IMR-90 (cell line): ENCODE measurements around the gene GRM4. TPM values are rescaled to one million over a fixed set of nuclear protein-coding genes. Genes with fewer than 3 reads are reported as not detected.

Experiments
- ATAC-seq: fragments of 200-7000 bp; cut with Tn5 transposase; 2 replicates; pipeline ENCODE4 v1.9.1; 2020; ENCODE audit warnings: low read depth, mild to moderate bottlenecking, moderate library complexity
- BruUV-seq: library from RNA; stranded (reverse); fragments of 400-500 nt; replicated peaks from 2 replicates; lab custom pipeline; 2021; lab: Mats Ljungman, UMichigan
- CTCF ChIA-PET: fragments of 300-600 bp; formaldehyde crosslinking; extraction: SDS; loops from one replicate; lab custom pipeline; 2021; ENCODE audit warnings: antibody characterized with exemption; lab: Yijun Ruan, JAX
- POLR2A ChIA-PET: fragments of 300-600 bp; sonication (Branson Sonifier 250); formaldehyde crosslinking; loops from one replicate; lab custom pipeline; 2022; ENCODE audit warnings: antibody characterized with exemption; ENCODE audit not compliant: unreplicated experiment; lab: Charles Lee
- DNase-seq: peaks from one replicate; pipeline ENCODE4 v3.0.0; 2013
- H2AFZ ChIP-seq: replicated peaks from 2 replicates; pipeline ENCODE3; 2013; ENCODE audit warnings: low read length, mild to moderate bottlenecking; ENCODE audit not compliant: poor library complexity
- H2AK5ac ChIP-seq: 2 replicates; pipeline ENCODE4 v1.6.1; 2013; ENCODE audit warnings: low read depth, low read length, inconsistent platforms
- H2AK9ac ChIP-seq: replicated peaks from 2 replicates; pipeline ENCODE3; 2013; ENCODE audit warnings: mild to moderate bottlenecking, low read depth, low read length, moderate library complexity; ENCODE audit not compliant: poor library complexity
- H2BK120ac ChIP-seq: 2 replicates; pipeline ENCODE4 v1.6.1; 2013; ENCODE audit warnings: low read depth, low read length, inconsistent platforms
- H2BK15ac ChIP-seq: 3 replicates; pipeline ENCODE4 v1.6.1; 2013; ENCODE audit warnings: low read depth, low read length, inconsistent platforms
- H2BK20ac ChIP-seq: 2 replicates; pipeline ENCODE4 v1.6.1; 2013; ENCODE audit warnings: low read depth, mild to moderate bottlenecking, inconsistent platforms, low read length, moderate library complexity
- H2BK5ac ChIP-seq: 2 replicates; pipeline ENCODE4 v1.6.1; 2013; ENCODE audit warnings: mild to moderate bottlenecking, low read depth, low read length, inconsistent platforms; ENCODE audit not compliant: poor library complexity, severe bottlenecking
- H3K14ac ChIP-seq: replicated peaks from 2 replicates; pipeline ENCODE4 v1.6.1; 2013; ENCODE audit warnings: low read depth, low read length, inconsistent platforms
- H3K18ac ChIP-seq: 2 replicates; pipeline ENCODE4 v1.6.1; 2013; ENCODE audit warnings: low read depth, low read length, control low read depth
- H3K23ac ChIP-seq: 2 replicates; pipeline ENCODE4 v1.6.1; 2013; ENCODE audit warnings: low read depth, low read length, inconsistent platforms
- H3K27ac ChIP-seq: 2 replicates; pipeline ENCODE4 v1.5.1; 2013; ENCODE audit warnings: mild to moderate bottlenecking, control low read depth, low read length; ENCODE audit not compliant: insufficient read depth
- H3K27me3 ChIP-seq: 2 replicates; pipeline ENCODE4 v1.6.1; 2013; ENCODE audit warnings: low read length; ENCODE audit not compliant: control insufficient read depth, insufficient read depth
- H3K36me3 ChIP-seq: 2 replicates; pipeline ENCODE4 v1.6.1; 2013; ENCODE audit warnings: low read length, mixed read lengths; ENCODE audit not compliant: control insufficient read depth, insufficient read depth
- H3K4ac ChIP-seq: 2 replicates; pipeline ENCODE4 v1.6.1; 2013; ENCODE audit warnings: low read depth, low read length, inconsistent platforms
- H3K4me1 ChIP-seq: 2 replicates; pipeline ENCODE4 v1.6.1; 2013; ENCODE audit warnings: low read length, mixed read lengths; ENCODE audit not compliant: control insufficient read depth, insufficient read depth
- H3K4me2 ChIP-seq: 2 replicates; pipeline ENCODE4 v1.6.1; 2013; ENCODE audit warnings: low read depth, mild to moderate bottlenecking, control low read depth, low read length, moderate library complexity
- H3K4me3 ChIP-seq: 2 replicates; pipeline ENCODE4 v1.5.1; 2013; ENCODE audit warnings: low read depth, mild to moderate bottlenecking, control low read depth, low read length, moderate library complexity; ENCODE audit not compliant: insufficient read depth
- H3K56ac ChIP-seq: 2 replicates; pipeline ENCODE4 v1.6.1; 2013; ENCODE audit warnings: low read length, inconsistent platforms; ENCODE audit not compliant: insufficient read depth; ENCODE audit errors: extremely low read depth
- H3K79me1 ChIP-seq, 2 experiments: 2 replicates each; pipeline ENCODE4 v1.6.1; 2013; ENCODE audit warnings: low read length in 2 of 2, inconsistent platforms in 1 of 2, low read depth in 1 of 2
- H3K9ac ChIP-seq: 2 replicates; pipeline ENCODE4 v1.6.1; 2013; ENCODE audit warnings: low read depth, low read length, control low read depth
- H3K9me1 ChIP-seq: 2 replicates; pipeline ENCODE4 v1.6.1; 2013; ENCODE audit warnings: low read length, inconsistent platforms; ENCODE audit not compliant: insufficient read depth
- H3K9me3 ChIP-seq: 2 replicates; pipeline ENCODE4 v1.6.1; 2013; ENCODE audit warnings: low read length; ENCODE audit not compliant: control insufficient read depth, insufficient read depth
- H4K20me1 ChIP-seq: 2 replicates; pipeline ENCODE4 v1.6.1; 2013; ENCODE audit warnings: low read length, inconsistent platforms; ENCODE audit not compliant: insufficient read depth
- H4K5ac ChIP-seq: 2 replicates; pipeline ENCODE4 v1.6.1; 2013; ENCODE audit warnings: mild to moderate bottlenecking, low read depth, low read length, control low read depth
- H4K8ac ChIP-seq, 2 experiments: 2 replicates each; pipeline ENCODE4 v1.6.1; 2013; ENCODE audit warnings: low read depth in 2 of 2, low read length in 2 of 2, control low read depth in 1 of 2, inconsistent platforms in 1 of 2
- H4K91ac ChIP-seq: 2 replicates; pipeline ENCODE4 v1.6.1; 2013; ENCODE audit warnings: low read depth, low read length, inconsistent platforms; ENCODE audit not compliant: insufficient read depth
- BHLHE40 ChIP-seq: fragments of 150-350 bp; IDR thresholded peaks from 2 replicates; pipeline ENCODE4 v1.6.1; 2016; ENCODE audit warnings: mild to moderate bottlenecking, low read depth, low read length
- CTCF ChIP-seq: conservative IDR thresholded peaks from 2 replicates; pipeline ENCODE4 v1.5.1; 2012; ENCODE audit warnings: mild to moderate bottlenecking, low read depth, low read length, improper control_type of control experiment
- MAZ ChIP-seq: IDR thresholded peaks from 2 replicates; pipeline ENCODE4 v1.6.1; 2012; ENCODE audit warnings: low read depth, mild to moderate bottlenecking, low read length, improper control_type of control experiment, moderate library complexity, borderline replicate concordance
- MXI1 ChIP-seq: IDR thresholded peaks from 2 replicates; pipeline ENCODE4 v1.6.1; 2012; ENCODE audit warnings: low read depth, mild to moderate bottlenecking, low read length, moderate library complexity, borderline replicate concordance
- NFE2L2 ChIP-seq: fragments of 150-350 bp; IDR thresholded peaks from 2 replicates; pipeline ENCODE4 v1.6.1; 2016; ENCODE audit warnings: low read depth, mild to moderate bottlenecking, low read length
- RFX5 ChIP-seq: IDR thresholded peaks from 2 replicates; pipeline ENCODE4 v1.8.0; 2012; ENCODE audit warnings: low read depth, mild to moderate bottlenecking, low read length, moderate library complexity
- WGBS, 2 experiments: methylation state at CpG; one replicate each; pipeline versions ENCODE4 v1.1.5 to v1.1.7; 2013; ENCODE audit warnings: missing lambda C conversion rate in 2 of 2; ENCODE audit not compliant: insufficient read length in 1 of 2; ENCODE audit errors: extremely low coverage in 2 of 2; 5-methylcytosine and 5-hydroxymethylcytosine counted together
- dilution Hi-C: fragments of 300-500 bp; cut with HindIII; formaldehyde crosslinking; loops from one replicate; pipeline ENCODE4 v1.14.3; 2018; ENCODE audit warnings: low sequenced_read_pairs; ENCODE audit not compliant: unreplicated experiment
- in situ Hi-C: fragments of 300-500 bp; cut with MboI; formaldehyde crosslinking; loops from 3 replicates; pipeline ENCODE4 v1.14.3; 2019; ENCODE audit warnings: low sequenced_read_pairs, inconsistent platforms, mixed read lengths
- intact Hi-C: fragments of 100-400 bp; cut with micrococcal nuclease; formaldehyde crosslinking; loops from 2 replicates; pipeline ENCODE4 v1.10.0; 2022
- polyA plus RNA-seq, 3 experiments: library from polyadenylated mRNA; depleted of rRNA; stranded (reverse); fragments of >200 nt; gene quantifications; 2 replicates each; pipeline ENCODE4 v1.2.3, GENCODE V29; 2012; ENCODE audit warnings: low replicate concordance in 1 of 3
- total RNA-seq: library from RNA; depleted of rRNA; stranded (reverse); fragments of >200 nt; gene quantifications from 2 replicates; pipeline ENCODE4 v1.2.3, GENCODE V29; 2012

GRM4 gene
- total and polyA plus RNA-seq, 2 of the 4 experiments (the other 2 are of a cell fraction) = 0.02 TPM; not detected in 1

GRCh38 chr6:34170346-34170745, 24.5 kb upstream of the GRM4 start:
- intact Hi-C loops (no loop called here), dilution Hi-C loops (no loop called here), in situ Hi-C loops (loop anchor here (25.0 kb wide), 1 partner anchor 967 kb away; the partner anchor contains the start of gene TCP11)
- no peak overlapping the region for H3K27ac ChIP-seq
- H3K4ac ChIP-seq = no peak overlapping the region
- TF ChIP-seq CTCF = no peak
- no peak for TF ChIP-seq RFX5
- TF ChIP-seq MXI1 = no peak
- TF ChIP-seq NFE2L2 = no peak
- 0 out of 2 replicates have a peak, but pooled peaks have one; percentile 19 for TF ChIP-seq BHLHE40
- no peak for TF ChIP-seq MAZ
- H3K27me3 ChIP-seq = peaks cover 7% of the 10 kb centered on the region
- no peak overlapping the region for H2AFZ ChIP-seq
- BruUV-seq = no TSS peak
- no peak overlapping the region for H3K23ac ChIP-seq
- no peak overlapping the region for H2BK20ac ChIP-seq
- H3K36me3 ChIP-seq = no peaks in the 10 kb centered on the region
- no peak overlapping the region for H3K18ac ChIP-seq
- no peak overlapping the region for H2BK15ac ChIP-seq
- no peak overlapping the region for H2BK5ac ChIP-seq
- no peak overlapping the region for H3K9ac ChIP-seq
- H2AK9ac ChIP-seq = no peak overlapping the region
- H3K56ac ChIP-seq = no peak overlapping the region
- no CpG with 5 or more reads among the region's 4 CpGs for WGBS, 2 experiments
- DNase-seq (peak; percentile 8), ATAC-seq (no peak)
- H4K8ac ChIP-seq = no peak overlapping the region
- ChIA-PET POLR2A (no interaction called here), CTCF (interaction anchor here (0.6 kb wide), 1 partner anchor 428 kb away, joined by 3 read pairs; no protein-coding TSS in a partner anchor)
- no peak overlapping the region for H4K5ac ChIP-seq
- H3K4me2 ChIP-seq = no peak overlapping the region
- no peak overlapping the region for H2BK120ac ChIP-seq
- H3K4me1 ChIP-seq = no peaks in the 10 kb centered on the region
- no peaks in the 10 kb centered on the region for H3K79me1 ChIP-seq
- no peak overlapping the region for H3K14ac ChIP-seq
- H3K9me1 ChIP-seq = no peaks in the 10 kb centered on the region
- H3K4me3 ChIP-seq = no peak overlapping the region
- no peak overlapping the region for H4K91ac ChIP-seq
- H4K20me1 ChIP-seq = no peaks in the 10 kb centered on the region
- H2AK5ac ChIP-seq = no peak overlapping the region
- no peaks in the 10 kb centered on the region for H3K9me3 ChIP-seq
